ENCODE data around the gene KLHL22.
"Not testable (repeated sequence)": the region's sequence is repeated elsewhere in the genome, so short reads cannot be mapped to it uniquely, and the experiment has no call there.

KLHL22 gene

DNA sequence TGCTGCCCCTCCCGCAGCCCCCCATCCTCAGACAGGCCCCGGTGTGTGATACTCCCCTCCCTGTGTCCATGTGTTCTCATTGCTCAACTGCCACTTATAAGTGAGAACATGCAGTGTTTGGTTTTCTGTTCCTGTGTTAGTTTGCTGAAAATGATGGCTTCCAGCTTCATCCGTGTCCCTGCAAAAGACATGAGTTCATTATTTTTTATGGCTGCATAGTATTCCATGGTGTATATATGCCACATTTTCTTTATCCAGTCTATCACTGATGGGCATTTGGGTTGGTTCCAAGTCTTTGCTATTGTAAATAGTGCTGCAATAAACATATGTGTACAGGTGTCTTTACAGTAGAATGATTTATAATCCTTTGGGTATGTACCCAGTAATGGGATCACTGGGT lies 80.4 kb downstream of the KLHL22 start:
- DNase-seq, result not testable (repeated sequence)

- DNase-seq, result no peak
Measured at GRCh38 chr22:20414450-20414849, 81.1 kb downstream of the KLHL22 start.

- DNase-seq, result no peak
Measured at GRCh38 chr22:20414059-20414440, 81.5 kb downstream of the KLHL22 start.

GRCh38 chr22:20413217-20414058 lies 82.2 kb downstream of the KLHL22 start:
- no peak for DNase-seq

DNA sequence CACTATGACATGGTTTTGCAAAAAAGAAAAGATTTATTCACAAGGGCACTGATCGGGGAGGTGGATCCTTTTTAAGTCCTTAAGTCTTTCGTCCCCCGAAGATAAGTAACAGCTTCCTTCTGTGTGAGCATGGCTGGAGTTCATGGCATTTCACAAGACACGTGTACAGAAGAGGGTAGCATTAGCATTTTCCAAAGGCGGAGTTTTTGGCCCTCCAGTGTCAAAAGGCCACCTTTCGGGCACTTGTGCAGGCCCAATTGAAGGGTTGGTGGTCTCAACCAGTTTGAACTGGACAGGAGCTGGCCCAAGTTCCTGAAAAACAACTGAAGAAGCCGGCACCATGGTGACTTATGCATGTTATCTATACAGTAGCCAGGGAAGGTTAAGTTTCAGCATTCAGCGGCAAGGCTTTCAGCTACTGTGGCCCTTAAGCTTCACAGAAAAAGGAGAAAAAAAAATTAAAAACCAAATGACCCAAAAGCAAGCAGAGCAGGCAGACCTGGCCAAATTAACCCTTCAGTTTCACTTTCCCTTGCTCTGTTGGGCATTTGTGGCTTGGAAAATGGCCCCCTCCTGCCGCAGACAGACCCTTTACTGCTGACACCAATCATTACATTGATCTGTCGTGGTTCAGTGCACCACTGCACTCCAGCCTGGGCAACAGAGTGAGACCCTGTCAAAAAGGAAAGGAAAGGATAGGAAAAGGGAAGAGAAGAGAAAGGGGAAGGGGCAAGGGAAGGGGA lies 83.0 kb downstream of the KLHL22 start:
- no peak for DNase-seq

- not testable (repeated sequence) for DNase-seq
Measured at GRCh38 chr22:20409385-20409784, 86.2 kb downstream of the KLHL22 start.

DNA sequence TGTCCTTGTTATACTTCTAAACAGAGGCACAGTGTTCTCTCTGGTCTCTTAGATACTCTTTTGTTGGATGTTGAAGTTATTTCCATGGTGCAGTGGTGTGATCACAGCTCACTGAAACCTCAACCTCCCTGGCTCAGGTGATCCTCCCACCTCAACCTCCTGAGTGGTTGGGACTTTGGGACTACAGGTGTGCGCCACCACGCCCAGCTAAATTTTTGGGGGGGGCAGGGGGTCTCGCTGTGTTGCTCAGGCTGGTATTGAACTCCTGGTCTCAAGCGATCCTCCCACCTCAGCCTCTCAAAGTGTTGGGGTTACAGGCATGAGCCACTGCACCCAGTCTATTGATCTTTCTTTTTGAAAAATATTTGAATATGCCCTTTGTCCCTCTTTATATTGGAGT lies 86.7 kb downstream of the KLHL22 start:
- DNase-seq, result no peak

DNA sequence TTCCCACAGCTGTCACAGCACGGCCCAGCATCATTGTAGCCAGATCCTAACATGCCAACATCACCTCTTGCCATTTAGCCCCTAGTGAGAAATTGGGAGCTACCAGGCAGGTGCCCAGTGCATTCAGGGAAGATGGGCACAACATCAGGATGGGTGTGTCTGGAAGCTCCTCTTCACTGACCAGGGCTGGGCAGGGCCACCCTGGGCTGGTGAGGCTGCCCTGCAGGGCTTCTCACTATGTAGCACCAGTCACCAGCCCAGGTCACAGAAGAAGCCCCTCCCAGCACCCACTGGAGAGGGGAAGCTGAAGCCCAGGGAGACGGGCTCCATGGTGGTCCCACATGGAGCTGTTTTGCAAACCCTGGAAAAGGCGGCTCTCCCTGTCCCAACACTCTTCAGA lies 87.8 kb downstream of the KLHL22 start:
- DNase-seq, result no peak

DNA sequence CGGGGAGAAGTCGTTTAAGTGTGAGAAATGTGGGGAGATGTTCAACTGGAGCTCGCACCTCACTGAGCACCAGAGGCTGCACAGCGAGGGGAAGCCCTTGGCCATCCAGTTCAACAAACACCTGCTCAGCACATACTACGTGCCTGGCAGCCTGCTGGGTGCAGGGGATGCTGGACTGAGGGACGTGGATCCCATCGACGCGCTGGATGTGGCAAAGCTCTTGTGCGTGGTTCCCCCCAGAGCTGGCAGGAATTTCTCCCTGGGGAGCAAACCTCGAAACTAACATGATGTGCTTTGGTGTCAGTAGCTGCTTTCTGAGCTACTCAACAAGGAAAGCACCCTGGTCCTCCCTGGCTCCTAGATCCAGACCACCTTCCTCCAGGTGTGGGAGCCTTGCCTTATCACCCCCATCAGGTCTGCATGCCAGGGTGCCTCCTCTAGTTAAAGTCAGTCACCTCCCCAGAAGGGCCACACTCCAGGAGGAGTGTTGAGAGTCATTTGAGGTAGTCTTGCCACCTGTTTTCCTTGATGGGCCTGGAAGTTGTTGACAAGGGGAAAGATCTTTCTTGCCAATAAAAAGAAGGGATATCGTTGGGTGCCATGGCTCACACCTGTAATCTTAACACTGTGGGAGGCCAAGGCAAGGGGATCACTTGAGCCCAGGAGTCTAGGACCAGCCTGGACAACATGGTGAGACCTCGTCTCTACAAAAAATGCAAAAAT lies 88.7 kb downstream of the KLHL22 start:
- DNase-seq, result no peak

- no peak for DNase-seq
Measured at GRCh38 chr22:20405931-20406685, 89.5 kb downstream of the KLHL22 start.

- no peak for DNase-seq
Measured at GRCh38 chr22:20405291-20405930, 90.2 kb downstream of the KLHL22 start.

GRCh38 chr22:20404881-20405280 lies 90.7 kb downstream of the KLHL22 start:
- DNase-seq, result no peak

DNA sequence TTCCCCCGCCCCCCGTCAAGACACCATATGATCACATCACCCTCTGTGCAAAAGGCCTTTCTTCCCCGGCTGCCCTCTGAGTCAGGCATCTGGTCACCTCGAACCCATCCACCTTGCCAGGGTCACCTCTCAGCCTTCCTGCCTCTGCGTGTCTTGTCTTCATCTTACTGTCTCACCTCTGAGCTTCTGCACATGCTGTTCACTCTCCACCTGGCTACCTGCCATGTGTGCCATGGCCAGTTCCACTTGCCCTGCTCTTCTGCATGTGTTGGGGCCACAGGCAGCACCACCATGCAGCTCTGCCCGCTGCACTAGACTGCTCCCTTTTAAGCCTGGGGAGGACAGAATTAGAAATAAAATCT lies 91.8 kb downstream of the KLHL22 start:
- DNase-seq, result no peak

- no peak for DNase-seq
Measured at GRCh38 chr22:20402960-20403778, 92.4 kb downstream of the KLHL22 start.

DNA sequence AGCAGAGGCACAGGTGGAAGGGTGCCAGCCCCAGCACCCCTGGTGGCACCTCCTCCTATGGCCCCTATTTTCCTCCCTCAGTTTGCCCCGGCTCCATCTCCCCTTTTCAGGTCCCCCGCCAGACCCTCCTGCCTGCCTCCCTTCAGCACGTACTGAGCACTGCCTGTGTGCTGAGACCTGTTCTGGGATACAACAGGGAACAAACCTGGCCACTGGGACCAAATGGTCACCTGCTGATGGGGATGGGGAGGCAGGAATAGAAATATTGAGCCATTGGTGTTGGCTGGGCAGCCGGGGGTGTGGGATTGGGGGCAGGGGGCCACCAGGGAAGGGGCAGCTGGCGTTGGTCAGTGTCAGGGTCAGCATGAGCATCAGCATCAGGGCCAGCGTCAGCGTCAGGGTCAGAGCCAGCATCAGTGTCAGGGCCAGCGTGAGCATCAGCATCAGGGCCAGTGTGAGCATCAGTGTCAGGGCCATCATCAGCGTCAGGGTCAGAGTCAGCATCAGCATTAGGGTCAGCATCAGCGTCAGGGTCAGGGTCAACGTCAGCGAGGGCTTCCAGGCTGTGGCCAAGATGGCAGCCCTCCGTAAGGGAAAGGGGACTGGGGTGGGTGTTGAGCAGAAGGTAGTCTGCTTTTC lies 94.1 kb downstream of the KLHL22 start:
- no peak for DNase-seq

DNA sequence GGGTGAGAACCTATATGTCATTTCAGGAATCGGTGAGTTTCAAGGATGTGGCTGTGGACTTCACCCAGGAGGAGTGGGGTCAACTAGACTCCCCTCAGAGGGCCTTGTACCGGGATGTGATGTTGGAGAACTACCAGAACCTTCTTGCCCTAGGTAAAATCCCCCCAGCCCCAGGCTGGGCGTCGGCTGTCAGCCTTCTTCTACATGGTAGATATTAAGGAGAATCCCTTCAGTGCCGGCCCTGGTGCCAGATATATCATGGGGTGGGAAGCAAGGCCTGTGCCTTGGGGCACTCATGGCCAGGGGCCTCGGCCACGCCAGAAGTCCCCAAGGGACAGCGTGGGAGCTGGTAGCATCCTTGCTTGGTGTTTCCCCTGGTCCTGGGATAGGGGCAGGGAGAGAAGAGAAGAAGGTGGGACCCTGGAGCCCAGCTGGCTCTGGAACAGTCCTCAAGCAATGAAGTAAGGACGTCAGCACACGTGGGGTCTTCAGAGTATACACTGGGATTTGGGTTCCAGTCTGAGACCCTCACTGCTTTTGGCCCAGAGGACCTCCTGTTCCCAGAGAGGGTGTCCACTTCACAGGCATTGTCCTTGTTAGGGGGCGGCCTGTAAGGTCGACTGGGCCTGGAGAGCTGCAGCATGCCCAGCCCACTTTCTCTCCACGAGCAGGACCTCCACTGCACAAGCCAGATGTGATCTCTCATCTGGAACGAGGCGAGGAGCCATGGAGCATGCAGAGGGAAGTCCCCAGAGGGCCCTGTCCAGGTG lies 94.8 kb downstream of the KLHL22 start:
- no peak for DNase-seq

DNA sequence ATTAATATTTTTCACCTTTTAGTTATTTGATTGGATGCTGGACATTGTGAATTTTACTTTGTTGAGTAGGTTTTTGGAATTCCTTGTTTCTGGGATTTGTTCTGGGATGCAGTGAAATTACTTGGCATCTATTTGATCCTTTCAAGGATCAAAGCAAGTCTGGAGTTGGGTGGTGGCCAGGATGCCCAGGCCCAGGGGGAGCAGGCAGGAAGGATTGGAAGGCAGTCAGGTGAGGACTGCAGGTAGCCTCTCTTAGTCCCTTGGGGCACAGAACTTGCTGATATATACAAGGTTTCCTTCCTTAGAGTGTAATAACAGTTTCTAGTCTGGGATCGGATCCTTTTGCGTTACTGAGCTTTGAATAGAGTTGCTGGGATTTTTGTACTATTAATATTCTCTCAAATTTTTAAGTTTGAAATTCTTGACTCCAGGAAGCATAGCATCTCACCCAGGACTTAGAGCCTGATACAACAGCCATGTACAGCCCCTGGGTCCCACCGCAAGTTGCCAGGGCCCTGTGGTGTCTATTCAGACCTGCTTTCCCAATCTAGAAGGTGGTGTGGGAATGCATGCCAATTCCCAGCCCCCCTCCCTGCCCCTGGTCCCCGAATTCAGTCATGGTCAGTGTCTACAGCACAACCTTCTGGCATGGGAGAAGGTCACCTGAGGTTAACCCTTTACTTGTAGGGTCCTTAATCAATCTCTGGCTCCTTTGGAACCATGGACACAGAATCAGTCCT lies 95.6 kb downstream of the KLHL22 start:
- DNase-seq, result no peak

GRCh38 chr22:20398420-20398819 lies 97.2 kb downstream of the KLHL22 start:
- DNase-seq, result no peak

GRCh38 chr22:20397498-20397897 lies 98.1 kb downstream of the KLHL22 start:
- no peak for DNase-seq
